ENCODE measurements around the gene C1QC.

DNA sequence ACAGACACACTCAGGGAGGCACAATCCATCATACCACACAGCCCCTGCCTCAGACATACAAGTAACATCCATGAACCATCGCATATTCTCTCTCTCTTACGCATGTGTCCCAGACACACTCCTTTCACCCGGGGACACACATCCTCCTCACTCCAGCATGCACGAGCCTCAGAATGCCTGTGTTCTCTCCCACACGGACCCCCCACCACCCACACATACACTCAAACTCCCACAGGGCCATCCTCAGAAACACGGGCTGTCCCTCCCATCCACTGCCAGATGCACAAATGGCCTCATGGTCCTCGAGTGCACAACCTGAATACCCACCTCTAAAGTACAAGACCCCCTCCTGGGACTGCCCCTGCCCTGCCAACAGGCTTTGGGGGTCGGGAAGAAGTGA lies 2.2 kb upstream of the C1QC start:
- TF ChIP-seq GATA3 (IDR thresholded peaks at IDR 0.05; ENCODE audit: low read depth, low read length) (no peak), GATA2 (IDR thresholded peaks at IDR 0.05; ENCODE audit: low read depth, low read length) (no peak)

All from SH-SY5Y (cell line).